ENCODE results near the gene UBE2G1. TPM values are rescaled to one million over a fixed set of nuclear protein-coding genes. Genes with fewer than 3 reads are reported as not detected.

The UBE2G1 gene
- total and polyA plus RNA-seq, 10 of the 15 experiments (the other 5 are each of a cell fraction or from before 2014, with no cell fraction given), result 24.4 to 139 (median 77.4) TPM

- Histone ChIP-seq H3K79me2 (ENCODE audit: control insufficient read depth, insufficient read depth, low read length) (peaks cover 42% of the 10 kb centered on the region), H3K9me3 (replicated peaks; ENCODE audit: control insufficient read depth, insufficient read depth, low read length) (no peaks in the 10 kb centered on the region), H3K36me3 (ENCODE audit: control insufficient read depth in 2 of 2, insufficient read depth in 2 of 2, low read length in 1 of 2) (peaks cover 7 to 14% of the 10 kb centered on the region in 2 experiments), H3K4me3 (no peak overlapping the region), H3K9ac (ENCODE audit: control insufficient read depth, insufficient read depth, low read length) (no peak overlapping the region), H3K4me1 (ENCODE audit: control insufficient read depth, insufficient read depth, low read length) (peaks cover 39% of the 10 kb centered on the region), H3K27me3 (replicated peaks in 1 of 2; ENCODE audit: control insufficient read depth in 2 of 2, insufficient read depth in 2 of 2, low read length in 1 of 2) (no peaks in the 10 kb centered on the region), H3K4me2 (ENCODE audit: control insufficient read depth, insufficient read depth) (no peak overlapping the region), H4K20me1 (ENCODE audit: control insufficient read depth, insufficient read depth) (no peaks in the 10 kb centered on the region), H3K27ac (ENCODE audit: control insufficient read depth, insufficient read depth) (no peak overlapping the region), H2AFZ (ENCODE audit: control insufficient read depth, low read depth, low read length) (no peak overlapping the region)
- FAIRE-seq (no peak), ATAC-seq (no peak), DNase-seq (ENCODE audit: low read depth, low spot score) (no peak)
- POLR2A ChIA-PET, result interaction anchor here (0.5 to 1.6 kb wide), 2 partner anchors 15 to 107 kb away, joined by 3 to 5 read pairs; no protein-coding TSS in a partner anchor
- CTCF ChIA-PET, result interaction anchor here (0.7 to 1.9 kb wide), 5 partner anchors 8 to 122 kb away, joined by 3 to 11 read pairs (median 4); no protein-coding TSS in a partner anchor
- in situ Hi-C loops (cut with MboI), result no loop called here
- no TSS peak for BruUV-seq (replicated peaks)
- 59% methylated on average over 4 of the region's 4 CpGs for WGBS (ENCODE audit: insufficient coverage, insufficient replicate concordance, low lambda C conversion rate, missing lambda C conversion rate)
- RAD21 ChIA-PET (ENCODE audit: unreplicated experiment), result interaction anchor here (0.6 to 1.7 kb wide), 2 partner anchors 45 to 80 kb away, joined by 3 to 4 read pairs; no protein-coding TSS in a partner anchor
- intact Hi-C loops (cut with micrococcal nuclease; ENCODE audit: unreplicated experiment), result no loop called here
- SMC1A ChIA-PET (ENCODE audit: uncharacterized antibody, unreplicated experiment), result interaction anchor here (0.6 to 3.5 kb wide), 4 partner anchors 11 to 113 kb away, joined by 3 to 18 read pairs (median 4); no protein-coding TSS in a partner anchor
- no peak for TF ChIP-seq ZNF207 (IDR thresholded peaks at IDR 0.05; ENCODE audit: borderline replicate concordance)
- TF ChIP-seq TCF7 (IDR thresholded peaks at IDR 0.05; ENCODE audit: borderline replicate concordance), result no peak
- TF ChIP-seq ATF7 (IDR thresholded peaks at IDR 0.05; ENCODE audit: low read depth), result no peak
- no peak for TF ChIP-seq ZBTB4 (CRISPR knock-in tag; IDR thresholded peaks at IDR 0.05)
- no peak for TF ChIP-seq NFXL1 (IDR thresholded peaks at IDR 0.05; ENCODE audit: borderline replicate concordance)
- no peak for TF ChIP-seq SMC3 (IDR thresholded peaks at IDR 0.05; ENCODE audit: borderline replicate concordance, low read length)
- TF ChIP-seq ZNF592 (IDR thresholded peaks at IDR 0.05), result no peak
- TF ChIP-seq KAT2A (conservative IDR thresholded peaks at IDR 0.05; ENCODE audit: control insufficient read depth, low read depth, low read length), result no peak
- TF ChIP-seq DPF2 (IDR thresholded peaks at IDR 0.05), result no peak
- no peak for TF ChIP-seq SUPT20H (IDR thresholded peaks at IDR 0.05; ENCODE audit: borderline replicate concordance, control insufficient read depth, low read depth, low read length)
- TF ChIP-seq CUX1 (IDR thresholded peaks at IDR 0.05; ENCODE audit: insufficient replicate concordance, low read depth, low read length), result no peak
These were observed 70.8 kb downstream of the UBE2G1 start for GRCh38 chr17:4295686-4296085.
